ENCODE measurements around the gene SLC30A1. TPM values are rescaled to one million over a fixed set of nuclear protein-coding genes. Genes with fewer than 3 reads are reported as not detected.

Gene SLC30A1
- total RNA-seq, 5 donors from 2014 or later (not counting 1 experiment from before 2014, with no cell fraction given) = 4.7 to 11.8 (median 9.4) TPM

DNA sequence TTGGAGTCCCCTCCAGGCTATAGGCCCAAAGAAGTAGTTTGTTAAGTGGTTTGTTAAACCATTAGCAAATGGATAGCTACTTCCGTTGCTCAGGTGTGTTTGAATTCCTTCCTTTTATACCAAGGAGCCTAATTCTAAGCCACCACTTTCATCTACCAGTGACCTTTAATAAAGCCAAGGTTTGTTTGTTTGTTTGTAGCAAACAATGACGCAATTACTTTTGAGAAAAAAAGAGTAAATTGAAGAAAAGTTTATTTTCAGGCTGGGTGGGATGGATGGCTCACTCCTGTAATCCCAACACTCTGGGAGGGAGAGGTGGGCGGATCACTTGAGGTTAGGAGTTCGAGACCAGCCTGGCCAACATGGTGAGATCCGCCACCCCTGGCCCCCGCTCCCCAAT, 56.2 kb downstream of the SLC30A1 start:
- no peaks in the 10 kb centered on the region for H3K9me3 ChIP-seq
- no peak overlapping the region for H3K4me3 ChIP-seq (ENCODE audit: control insufficient read depth in 1 of 2, extremely low read depth in 1 of 2, low read length in 1 of 2)
- DNase-seq (no peak), ATAC-seq (replicated peaks in 1 of 4) (no peak)
- Mint-ChIP-seq H3K9me3 (no peaks in the 10 kb centered on the region), H3K36me3 (no peaks in the 10 kb centered on the region), H3K4me3 (no peak overlapping the region), H3K27ac (no peak overlapping the region), H3K4me1 (peaks cover 4 to 10% (median 9%) of the 10 kb centered on the region in 3 donors), H3K27me3 (peaks cover 0 to 5% of the 10 kb centered on the region in 2 donors)
- H3K4me1 ChIP-seq (ENCODE audit: control insufficient read depth in 1 of 2, extremely low read depth in 1 of 2, insufficient read depth in 2 of 2, low read length in 2 of 2) = peaks cover under 1 to 8% of the 10 kb centered on the region in 2 experiments
- H3K27ac ChIP-seq (ENCODE audit: low read length) = no peak overlapping the region
- peaks cover 0 to 4% of the 10 kb centered on the region in 2 experiments for H3K27me3 ChIP-seq (replicated peaks in 1 of 2; ENCODE audit: control insufficient read depth in 2 of 2, extremely low read depth in 1 of 2, insufficient read depth in 2 of 2, low read length in 1 of 2)
- CTCF ChIA-PET = no interaction called here
- H3K36me3 ChIP-seq (ENCODE audit: control insufficient read depth in 2 of 2, extremely low read depth in 1 of 2, insufficient read depth in 1 of 2, low read length in 1 of 2) = no peaks in the 10 kb centered on the region
- POLR2A ChIA-PET = interaction anchor here in 1 of 2 donors (0.6 kb wide), 1 partner anchor 1129 kb away, joined by 3 read pairs; no protein-coding TSS in a partner anchor
- WGBS (ENCODE audit: insufficient coverage) = no CpG with 5 or more reads among the region's 6 CpGs

Other genes with a start within 250 kb of the SLC30A1 start
- gene RD3, start 87.0 kb downstream of the SLC30A1 start, total RNA-seq = not detected
- gene NEK2, start 96.5 kb upstream of the SLC30A1 start, total RNA-seq = under 1 TPM; 0.16 to 0.63 (median 0.37) TPM